Endodermal cell (in vitro differentiated cells): ENCODE results near the gene C12orf76. TPM values are rescaled to one million over a fixed set of nuclear protein-coding genes. Genes with fewer than 3 reads are reported as not detected.

ENCODE experiments used
- DNase-seq: peaks from one replicate; pipeline ENCODE4 v3.0.0-alpha.2; 2017
- H3K27ac ChIP-seq: 2 replicates; pipeline ENCODE4 v1.5.1; 2013; ENCODE audit warnings: mild to moderate bottlenecking, low read depth, low read length, moderate library complexity
- H3K27me3 ChIP-seq: 2 replicates; pipeline ENCODE4 v1.6.1; 2013; ENCODE audit warnings: mild to moderate bottlenecking, low read length, moderate library complexity; ENCODE audit not compliant: insufficient read depth, control insufficient read depth, poor library complexity, severe bottlenecking
- H3K36me3 ChIP-seq: 2 replicates; pipeline ENCODE4 v1.7.0; 2013; ENCODE audit warnings: mild to moderate bottlenecking, low read length, moderate library complexity; ENCODE audit not compliant: control insufficient read depth, insufficient read depth
- H3K4me1 ChIP-seq: one replicate; pipeline ENCODE4 v1.7.0; 2013; ENCODE audit warnings: low read length; ENCODE audit not compliant: control insufficient read depth, insufficient read depth
- H3K4me3 ChIP-seq: 2 replicates; pipeline ENCODE4 v1.5.1; 2013; ENCODE audit warnings: mild to moderate bottlenecking, low read length, moderate library complexity
- H3K9ac ChIP-seq: 2 replicates; pipeline ENCODE4 v1.6.1; 2013; ENCODE audit warnings: mild to moderate bottlenecking, low read length, moderate library complexity; ENCODE audit not compliant: poor library complexity, severe bottlenecking; ENCODE audit errors: extremely low read depth
- H3K9me3 ChIP-seq: 2 replicates; pipeline ENCODE4 v1.6.1; 2013; ENCODE audit warnings: mild to moderate bottlenecking, low read length, moderate library complexity; ENCODE audit not compliant: control insufficient read depth
- H3K27ac Mint-ChIP-seq: 2 replicates; pipeline ENCODE4 v1.8.0; 2020; ENCODE audit warnings: mixed read lengths
- H3K27me3 Mint-ChIP-seq: 2 replicates; pipeline ENCODE4 v1.8.0; 2021; ENCODE audit warnings: mild to moderate bottlenecking, mixed read lengths; ENCODE audit not compliant: insufficient read depth
- H3K36me3 Mint-ChIP-seq: 2 replicates; pipeline ENCODE4 v1.8.0; 2020; ENCODE audit warnings: low read depth, mixed read lengths
- H3K4me1 Mint-ChIP-seq: 2 replicates; pipeline ENCODE4 v1.8.0; 2020; ENCODE audit warnings: mixed read lengths
- H3K4me3 Mint-ChIP-seq: 2 replicates; pipeline ENCODE4 v1.8.0; 2020; ENCODE audit warnings: mild to moderate bottlenecking, moderate library complexity, mixed read lengths
- H3K9me3 Mint-ChIP-seq: 2 replicates; pipeline ENCODE4 v1.8.0; 2020; ENCODE audit warnings: mild to moderate bottlenecking, mixed read lengths
- CTCF ChIP-seq: fragments of 200-600 bp; sonication (generic); conservative IDR thresholded peaks from 2 replicates; pipeline ENCODE4 v1.5.0; 2021; ENCODE audit warnings: antibody characterized with exemption, mild to moderate bottlenecking
- WGBS, 2 experiments: methylation state at CpG; one replicate each; pipeline versions ENCODE4 v1.1.5 to v1.1.7; 2013; ENCODE audit warnings: missing lambda C conversion rate in 2 of 2, mixed read lengths in 1 of 2; ENCODE audit not compliant: insufficient coverage in 1 of 2, insufficient read length in 1 of 2; 5-methylcytosine and 5-hydroxymethylcytosine counted together
- total RNA-seq, 2 donors: library from RNA; stranded (reverse); fragmentation: NEBNext Ultra II Directional in 1 of 2; extraction: Animal tissue kit (Norgen Biotek cat#: 25700) in 1 of 2; gene quantifications; 2 replicates in 1 of 2; 3 replicates in 1 of 2; pipeline ENCODE4 v1.2.1, GENCODE V29; 2021

Gene C12orf76
- total RNA-seq, 2 donors from 2014 or later, result 19.6 to 23.5 TPM

- WGBS, 2 experiments, result 93 to 98% methylated on average over 2 to 3 of the region's 4 CpGs
- no peak overlapping the region for H3K27ac Mint-ChIP-seq
Observed at GRCh38 chr12:110077800-110078199, 29.5 kb upstream of the C12orf76 start.

GRCh38 chr12:110075880-110076279 is 27.6 kb upstream of the C12orf76 start:
- no peaks in the 10 kb centered on the region for H3K9me3 ChIP-seq
- TF ChIP-seq CTCF, result no peak

More at GRCh38 chr12:110077800-110078199, 29.5 kb upstream of the C12orf76 start:
- Mint-ChIP-seq H3K36me3 (no peaks in the 10 kb centered on the region), H3K9me3 (no peaks in the 10 kb centered on the region), H3K4me3 (no peak overlapping the region), H3K4me1 (no peaks in the 10 kb centered on the region), H3K27me3 (peaks cover 3% of the 10 kb centered on the region)
- Histone ChIP-seq H3K27ac (no peak overlapping the region), H3K4me3 (no peak overlapping the region), H3K27me3 (no peaks in the 10 kb centered on the region), H3K9me3 (no peaks in the 10 kb centered on the region), H3K4me1 (no peaks in the 10 kb centered on the region), H3K36me3 (no peaks in the 10 kb centered on the region), H3K9ac (no peak overlapping the region)
- no peak for TF ChIP-seq CTCF
- DNase-seq, result no peak

GRCh38 chr12:110074089-110074488 is 25.8 kb upstream of the C12orf76 start:
- Mint-ChIP-seq H3K4me3 (no peak overlapping the region), H3K36me3 (no peaks in the 10 kb centered on the region), H3K4me1 (no peaks in the 10 kb centered on the region), H3K9me3 (no peaks in the 10 kb centered on the region), H3K27me3 (peaks cover 5% of the 10 kb centered on the region), H3K27ac (no peak overlapping the region)
- TF ChIP-seq CTCF, result no peak
- no peak for DNase-seq
- Histone ChIP-seq H3K4me1 (no peaks in the 10 kb centered on the region), H3K27me3 (no peaks in the 10 kb centered on the region), H3K36me3 (no peaks in the 10 kb centered on the region), H3K27ac (no peak overlapping the region), H3K9me3 (no peaks in the 10 kb centered on the region), H3K9ac (no peak overlapping the region), H3K4me3 (no peak overlapping the region)
- WGBS, 2 experiments, result 85 to 93% methylated on average over 4 to 5 of the region's 5 CpGs

More at GRCh38 chr12:110075880-110076279, 27.6 kb upstream of the C12orf76 start:
- no peaks in the 10 kb centered on the region for H3K27me3 ChIP-seq
- H3K9ac ChIP-seq, result no peak overlapping the region
- peaks cover 7% of the 10 kb centered on the region for H3K27me3 Mint-ChIP-seq
- no peak overlapping the region for H3K4me3 ChIP-seq
- no peaks in the 10 kb centered on the region for H3K36me3 Mint-ChIP-seq
- no peaks in the 10 kb centered on the region for H3K4me1 Mint-ChIP-seq
- H3K4me1 ChIP-seq, result no peaks in the 10 kb centered on the region
- H3K36me3 ChIP-seq, result no peaks in the 10 kb centered on the region
- WGBS, 2 experiments, result 86 to 100% methylated on average over 1 of the region's 1 CpG
- H3K4me3 Mint-ChIP-seq, result no peak overlapping the region
- no peak overlapping the region for H3K27ac ChIP-seq
- no peak overlapping the region for H3K27ac Mint-ChIP-seq
- DNase-seq, result no peak
- H3K9me3 Mint-ChIP-seq, result no peaks in the 10 kb centered on the region
